T-cell (primary cell): Measurements from ENCODE around the gene UNC13D. TPM values are rescaled to one million over a fixed set of nuclear protein-coding genes. Genes with fewer than 3 reads are reported as not detected.

Experiments used
- ATAC-seq, 4 experiments: fragments of 200-7000 bp in 3 of 4; fragments of 150-1000 bp in 1 of 4; cut with Tn5 transposase; replicated peaks in 1 of 4; 1 replicate in 3 of 4; 2 replicates in 1 of 4; pipeline ENCODE4 v1.10.0; 2021; ENCODE audit warnings: moderate library complexity in 3 of 4, mild to moderate bottlenecking in 2 of 4, moderate number of reproducible peaks in 1 of 4
- CTCF ChIA-PET, 2 donors: fragments of 300-600 bp; sonication (Branson Sonifier 250); formaldehyde crosslinking; loops; one replicate each; lab custom pipeline; 2022; ENCODE audit warnings: antibody characterized with exemption in 2 of 2; lab: Charles Lee
- POLR2A ChIA-PET, 2 donors: fragments of 300-600 bp; sonication (Branson Sonifier 250); formaldehyde crosslinking; loops; one replicate each; lab custom pipeline; 2022; ENCODE audit warnings: antibody characterized with exemption in 2 of 2; lab: Charles Lee
- DNase-seq, 35 experiments: peaks; one replicate each; pipeline versions ENCODE4 v3.0.0 to v3.0.0-alpha.2; 2013 to 2023
- H3K27ac ChIP-seq: one replicate; pipeline ENCODE4 v1.5.1; 2013; ENCODE audit warnings: low read length
- H3K27me3 ChIP-seq, 2 experiments: replicated peaks in 1 of 2; 1 replicate in 1 of 2; 2 replicates in 1 of 2; pipeline versions ENCODE4 v1.6.1 to v1.7.0; 2013; ENCODE audit warnings: low read length in 1 of 2, mixed read lengths in 1 of 2; ENCODE audit not compliant: control insufficient read depth in 2 of 2, insufficient read depth in 2 of 2; ENCODE audit errors: extremely low read depth in 1 of 2
- H3K36me3 ChIP-seq, 2 donors: 1 replicate in 1 of 2; 2 replicates in 1 of 2; pipeline versions ENCODE4 v1.6.1 to v1.7.0; 2013; ENCODE audit warnings: low read length in 1 of 2; ENCODE audit not compliant: control insufficient read depth in 2 of 2, insufficient read depth in 1 of 2; ENCODE audit errors: extremely low read depth in 1 of 2
- H3K4me1 ChIP-seq, 2 experiments: 1 replicate in 1 of 2; 2 replicates in 1 of 2; pipeline versions ENCODE4 v1.6.1 to v1.7.0; 2013; ENCODE audit warnings: low read length in 2 of 2, mixed read lengths in 1 of 2; ENCODE audit not compliant: insufficient read depth in 2 of 2, control insufficient read depth in 1 of 2; ENCODE audit errors: extremely low read depth in 1 of 2
- H3K4me3 ChIP-seq, 2 donors: 1 replicate in 1 of 2; 2 replicates in 1 of 2; pipeline versions ENCODE4 v1.5.1 to v1.7.0; 2013; ENCODE audit warnings: mild to moderate bottlenecking in 2 of 2, low read length in 1 of 2, moderate library complexity in 1 of 2; ENCODE audit not compliant: control insufficient read depth in 1 of 2; ENCODE audit errors: extremely low read depth in 1 of 2
- H3K9me3 ChIP-seq: 2 replicates; pipeline ENCODE4 v1.7.0; 2013
- H3K27ac Mint-ChIP-seq, 2 donors: one replicate each; pipeline ENCODE4 v1.8.0; 2020 to 2021; ENCODE audit warnings: mild to moderate bottlenecking in 2 of 2, mixed read lengths in 2 of 2
- H3K27me3 Mint-ChIP-seq, 2 donors: one replicate each; pipeline ENCODE4 v1.8.0; 2021 to 2022; ENCODE audit warnings: mixed read lengths in 2 of 2
- H3K36me3 Mint-ChIP-seq: one replicate; pipeline ENCODE4 v1.8.0; 2021; ENCODE audit warnings: mixed read lengths
- H3K4me1 Mint-ChIP-seq, 3 donors: one replicate each; pipeline ENCODE4 v1.8.0; 2020 to 2022; ENCODE audit warnings: mixed read lengths in 3 of 3, mild to moderate bottlenecking in 1 of 3
- H3K4me3 Mint-ChIP-seq, 3 donors: one replicate each; pipeline ENCODE4 v1.8.0; 2020 to 2022; ENCODE audit warnings: mild to moderate bottlenecking in 3 of 3, mixed read lengths in 3 of 3, moderate library complexity in 3 of 3
- H3K9me3 Mint-ChIP-seq, 3 donors: one replicate each; pipeline ENCODE4 v1.8.0; 2020 to 2022; ENCODE audit warnings: mixed read lengths in 3 of 3
- WGBS: methylation state at CpG from one replicate; pipeline ENCODE4 v1.1.5; 2013; ENCODE audit warnings: missing lambda C conversion rate; ENCODE audit not compliant: insufficient coverage; 5-methylcytosine and 5-hydroxymethylcytosine counted together
- total RNA-seq, 35 experiments: library from RNA in 6 of 35; stranded (reverse) in 6 of 35; fragments of 120-200 nt in 1 of 35; gene quantifications; one replicate each; pipeline versions ENCODE4 v1.2.1 to v1.2.4 and lab custom pipeline; 2013 to 2026

UNC13D gene
- total RNA-seq, 5 donors from 2014 or later (not counting 1 experiment from before 2014, with no cell fraction given) = 148 to 191 (median 180) TPM

- CTCF ChIA-PET = no interaction called here
- H3K4me3 ChIP-seq = no peak overlapping the region
- Mint-ChIP-seq H3K36me3 (peaks cover 17% of the 10 kb centered on the region), H3K4me1 (peaks cover 16 to 24% (median 19%) of the 10 kb centered on the region in 3 donors), H3K27ac (peak overlapping the region; percentile 52 to 89), H3K27me3 (no peaks in the 10 kb centered on the region), H3K4me3 (peak overlapping the region in 1 of 3 donors; percentile 56), H3K9me3 (no peaks in the 10 kb centered on the region)
- no peaks in the 10 kb centered on the region for H3K27me3 ChIP-seq
- H3K4me1 ChIP-seq = peaks cover 2 to 33% of the 10 kb centered on the region in 2 experiments
- peak; percentile 59 to 87 (median 74) for ATAC-seq
- POLR2A ChIA-PET = interaction anchor here in 1 of 2 donors (0.5 kb wide), 1 partner anchor 25 kb away, joined by 3 read pairs; no protein-coding TSS in a partner anchor
- DNase-seq = peak in 27 of 35 experiments; percentile 20 to 59 (median 41)
- peaks cover 43 to 69% of the 10 kb centered on the region in 2 donors for H3K36me3 ChIP-seq
- no peaks in the 10 kb centered on the region for H3K9me3 ChIP-seq
- peak overlapping the region; percentile 41 for H3K27ac ChIP-seq
- 62% methylated on average over 11 of the region's 18 CpGs for WGBS
Measured at GRCh38 chr17:75822119-75822799, 21.9 kb downstream of the UNC13D start.

DNA sequence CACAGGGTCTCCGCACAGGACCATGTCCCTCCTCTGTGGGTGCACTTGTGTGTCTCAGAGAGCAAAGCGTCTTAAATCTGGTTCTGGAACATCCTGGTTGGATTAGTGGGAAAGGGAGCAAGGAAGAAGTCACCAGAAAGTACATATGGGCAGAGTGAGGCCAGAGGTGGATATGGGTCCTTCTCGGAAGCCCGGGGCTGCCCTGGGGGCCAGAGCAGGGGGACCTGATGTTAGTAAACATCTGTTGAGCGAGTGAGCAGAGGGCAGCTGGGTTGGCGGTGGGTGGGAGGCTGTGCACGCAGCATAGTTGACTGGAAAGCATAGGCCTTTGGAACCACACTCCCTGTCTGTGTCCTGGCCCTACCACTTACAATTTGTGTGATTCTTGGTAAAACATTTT lies 22.7 kb downstream of the UNC13D start:
- POLR2A ChIA-PET = interaction anchor here (0.6 to 0.7 kb wide), 2 partner anchors 179 to 505 kb away, joined by 3 to 5 read pairs; partner anchors contain the start of gene CDK3 (in 1 of the 2)
- CTCF ChIA-PET = interaction anchor here in 1 of 2 donors (0.6 kb wide), 1 partner anchor 25 kb away, joined by 3 read pairs; no protein-coding TSS in a partner anchor
- H3K27me3 Mint-ChIP-seq = no peaks in the 10 kb centered on the region
- peaks cover 16 to 20% (median 17%) of the 10 kb centered on the region in 3 donors for H3K4me1 Mint-ChIP-seq
- Histone ChIP-seq H3K4me1 (peaks cover 2 to 26% of the 10 kb centered on the region in 2 experiments), H3K36me3 (peaks cover 45 to 76% of the 10 kb centered on the region in 2 donors), H3K27me3 (no peaks in the 10 kb centered on the region), H3K4me3 (no peak overlapping the region), H3K9me3 (no peaks in the 10 kb centered on the region), H3K27ac (peak overlapping the region; percentile 41)
- ATAC-seq = peak in 1 of 4 experiments; percentile 10
- peak overlapping the region; percentile 52 to 89 for H3K27ac Mint-ChIP-seq
- WGBS = 95% methylated on average over 4 of the region's 7 CpGs
- H3K36me3 Mint-ChIP-seq = peaks cover 22% of the 10 kb centered on the region
- no peak for DNase-seq
- peak overlapping the region in 1 of 3 donors; percentile 56 for H3K4me3 Mint-ChIP-seq
- no peaks in the 10 kb centered on the region for H3K9me3 Mint-ChIP-seq

DNA sequence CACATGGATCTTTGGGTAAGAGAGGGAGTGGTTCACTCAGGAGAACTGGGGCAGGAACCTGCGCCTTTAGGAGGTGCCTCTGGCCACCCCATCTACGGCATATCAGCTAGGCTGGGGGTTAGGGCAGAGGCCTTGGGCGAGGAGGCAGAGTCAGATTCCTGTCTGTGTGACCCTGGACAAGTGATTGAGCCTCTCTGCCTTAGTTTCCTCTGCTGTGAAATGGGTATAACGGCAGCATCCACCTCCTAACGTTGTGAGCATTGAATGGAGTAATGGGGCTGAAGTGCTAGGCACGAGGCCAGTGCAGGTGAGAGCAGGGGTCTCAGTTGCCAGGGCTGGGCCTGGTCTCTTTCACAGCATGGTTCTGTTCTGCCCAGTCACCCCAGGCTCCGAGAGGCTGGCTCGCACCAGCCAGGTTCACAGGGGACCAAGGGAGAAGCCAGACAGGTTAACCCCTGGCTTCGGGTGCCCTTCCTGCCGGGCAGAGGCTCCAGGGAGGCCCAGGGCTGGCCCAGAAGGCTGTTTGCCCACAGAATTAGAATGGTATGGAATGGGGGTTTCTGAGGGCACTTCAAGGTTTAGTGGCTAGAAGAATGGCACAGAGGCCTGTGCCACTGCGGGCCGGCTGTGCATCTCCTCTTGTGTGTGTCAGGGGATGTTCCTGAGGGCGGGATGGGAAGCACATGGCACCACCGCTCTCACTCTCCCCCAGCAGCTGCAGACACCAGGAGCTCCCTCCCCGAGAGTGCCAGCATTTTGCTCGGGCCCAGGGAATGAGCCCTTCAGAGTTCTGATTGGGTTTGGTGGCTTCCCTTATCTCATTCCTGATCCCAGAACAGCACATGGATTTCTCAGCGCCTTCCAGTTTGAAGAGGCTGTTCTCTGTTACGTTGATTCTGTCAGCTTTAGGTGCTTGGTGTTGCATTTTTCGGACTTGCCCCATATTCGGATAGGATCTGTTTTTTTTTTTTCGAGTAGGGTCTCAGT lies 23.8 kb downstream of the UNC13D start:
- Histone ChIP-seq H3K4me3 (no peak overlapping the region), H3K27me3 (no peaks in the 10 kb centered on the region), H3K9me3 (no peaks in the 10 kb centered on the region), H3K4me1 (peaks cover 2 to 23% of the 10 kb centered on the region in 2 experiments), H3K27ac (no peak overlapping the region), H3K36me3 (peaks cover 51 to 80% of the 10 kb centered on the region in 2 donors)
- peaks cover 24% of the 10 kb centered on the region for H3K36me3 Mint-ChIP-seq
- WGBS = 85% methylated on average over 13 of the region's 21 CpGs
- H3K27ac Mint-ChIP-seq = peak overlapping the region in 1 of 2 donors; percentile 52
- no peak overlapping the region for H3K4me3 Mint-ChIP-seq
- ChIA-PET CTCF (interaction anchor here (0.6 to 1.0 kb wide), 4 partner anchors 22 to 1085 kb away, joined by 3 read pairs; no protein-coding TSS in a partner anchor), POLR2A (interaction anchor here (0.6 to 0.7 kb wide), 2 partner anchors 180 to 506 kb away, joined by 3 to 5 read pairs; partner anchors contain the start of gene CDK3 (in 1 of the 2))
- H3K4me1 Mint-ChIP-seq = peaks cover 16 to 18% (median 17%) of the 10 kb centered on the region in 3 donors
- DNase-seq (no peak), ATAC-seq (no peak)
- no peaks in the 10 kb centered on the region for H3K27me3 Mint-ChIP-seq
- no peaks in the 10 kb centered on the region for H3K9me3 Mint-ChIP-seq

GRCh38 chr17:75819678-75820077 lies 24.5 kb downstream of the UNC13D start:
- Mint-ChIP-seq H3K27ac (no peak overlapping the region), H3K36me3 (peaks cover 24% of the 10 kb centered on the region), H3K4me3 (no peak overlapping the region), H3K9me3 (no peaks in the 10 kb centered on the region), H3K27me3 (no peaks in the 10 kb centered on the region), H3K4me1 (peaks cover 16 to 18% (median 17%) of the 10 kb centered on the region in 3 donors)
- no peak overlapping the region for H3K27ac ChIP-seq
- peaks cover 57 to 81% of the 10 kb centered on the region in 2 donors for H3K36me3 ChIP-seq
- ChIA-PET POLR2A (no interaction called here), CTCF (no interaction called here)
- ATAC-seq (no peak), DNase-seq (no peak)
- H3K27me3 ChIP-seq = no peaks in the 10 kb centered on the region
- peaks cover 2 to 23% of the 10 kb centered on the region in 2 experiments for H3K4me1 ChIP-seq
- WGBS = 84% methylated on average over 11 of the region's 16 CpGs
- H3K9me3 ChIP-seq = no peaks in the 10 kb centered on the region
- no peak overlapping the region for H3K4me3 ChIP-seq

- H3K27me3 ChIP-seq = no peaks in the 10 kb centered on the region
- 97% methylated on average over 4 of the region's 7 CpGs for WGBS
- CTCF ChIA-PET = no interaction called here
- peaks cover 2 to 23% of the 10 kb centered on the region in 2 experiments for H3K4me1 ChIP-seq
- H3K9me3 ChIP-seq = no peaks in the 10 kb centered on the region
- DNase-seq (no peak), ATAC-seq (no peak)
- H3K27ac ChIP-seq = no peak overlapping the region
- H3K4me3 ChIP-seq = no peak overlapping the region
- Mint-ChIP-seq H3K27ac (peak overlapping the region in 1 of 2 donors; percentile 74), H3K9me3 (no peaks in the 10 kb centered on the region), H3K27me3 (no peaks in the 10 kb centered on the region), H3K4me1 (peaks cover 16 to 18% (median 17%) of the 10 kb centered on the region in 3 donors), H3K4me3 (no peak overlapping the region), H3K36me3 (peaks cover 24% of the 10 kb centered on the region)
- POLR2A ChIA-PET = no interaction called here
- peaks cover 62 to 80% of the 10 kb centered on the region in 2 donors for H3K36me3 ChIP-seq
Measured at GRCh38 chr17:75819116-75819515, 25.1 kb downstream of the UNC13D start.
